Lower leg skin (tissue), 4 donors: ENCODE results near the gene DUSP2. TPM values are rescaled to one million over a fixed set of nuclear protein-coding genes. Genes with fewer than 3 reads are reported as not detected.

ENCODE experiments used
- DNase-seq, 2 donors: peaks; one replicate each; pipeline ENCODE4 v3.0.0-alpha.2; 2019; ENCODE audit warnings: low spot score in 2 of 2
- H3K4me3 ChIP-seq: fragments of 200-600 bp; sonication (generic); 2 replicates; pipeline ENCODE4 v1.5.1; 2017; ENCODE audit warnings: mild to moderate bottlenecking, low read depth; ENCODE audit not compliant: poor library complexity, severe bottlenecking
- POLR2A ChIP-seq, 2 donors: fragments of 450-650 bp; IDR thresholded peaks; one replicate each; pipeline ENCODE4 v1.6.1; 2016 to 2017; ENCODE audit warnings: antibody characterized with exemption in 2 of 2, mild to moderate bottlenecking in 1 of 2, moderate library complexity in 1 of 2
- WGBS, 2 donors: methylation state at CpG; one replicate each; pipeline ENCODE4 v1.1.5; 2018; 5-methylcytosine and 5-hydroxymethylcytosine counted together
- intact Hi-C: fragments of 100-400 bp; cut with DNase I; formaldehyde crosslinking; loops from one replicate; pipeline ENCODE4 v1.15.0; 2023; ENCODE audit warnings: low total_unique reads
- total RNA-seq, 4 donors: library from RNA; depleted of rRNA; stranded (reverse); fragments of >200 nt; gene quantifications; one replicate each; pipeline ENCODE4 v1.1.0, GENCODE V29; 2016
- TF ChIP-seq, protein P1 (sequence below), 3 donors: fragments of 450-650 bp; IDR thresholded peaks; one replicate each; pipeline ENCODE4 v1.5.1; 2016; ENCODE audit warnings: antibody characterized with exemption in 3 of 3, mild to moderate bottlenecking in 3 of 3, moderate library complexity in 2 of 3

The DUSP2 gene
- total RNA-seq, 4 donors from 2014 or later, result 39.3 to 57.0 (median 48.8) TPM

DNA sequence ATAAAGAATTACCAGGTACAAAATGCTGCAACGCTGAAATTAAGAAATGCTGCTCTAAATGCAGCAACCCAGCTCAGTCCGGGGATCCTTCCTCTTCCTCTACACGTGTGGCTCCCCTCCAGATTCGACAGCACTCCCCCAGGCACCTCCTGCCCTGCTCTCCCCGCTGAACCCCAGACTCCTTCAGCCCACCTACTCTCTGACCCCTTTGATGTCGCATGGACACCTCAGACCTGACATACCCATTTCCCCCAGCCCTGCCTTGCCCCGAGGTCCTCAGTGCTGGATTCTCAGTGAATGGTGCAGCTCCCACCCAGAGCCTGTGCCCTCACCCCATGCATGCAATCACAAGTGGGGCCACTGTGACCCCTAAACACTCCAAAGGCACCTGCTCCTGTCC is 24.2 kb downstream of the DUSP2 start:
- no peak for DNase-seq
- TF ChIP-seq, protein P1, sequence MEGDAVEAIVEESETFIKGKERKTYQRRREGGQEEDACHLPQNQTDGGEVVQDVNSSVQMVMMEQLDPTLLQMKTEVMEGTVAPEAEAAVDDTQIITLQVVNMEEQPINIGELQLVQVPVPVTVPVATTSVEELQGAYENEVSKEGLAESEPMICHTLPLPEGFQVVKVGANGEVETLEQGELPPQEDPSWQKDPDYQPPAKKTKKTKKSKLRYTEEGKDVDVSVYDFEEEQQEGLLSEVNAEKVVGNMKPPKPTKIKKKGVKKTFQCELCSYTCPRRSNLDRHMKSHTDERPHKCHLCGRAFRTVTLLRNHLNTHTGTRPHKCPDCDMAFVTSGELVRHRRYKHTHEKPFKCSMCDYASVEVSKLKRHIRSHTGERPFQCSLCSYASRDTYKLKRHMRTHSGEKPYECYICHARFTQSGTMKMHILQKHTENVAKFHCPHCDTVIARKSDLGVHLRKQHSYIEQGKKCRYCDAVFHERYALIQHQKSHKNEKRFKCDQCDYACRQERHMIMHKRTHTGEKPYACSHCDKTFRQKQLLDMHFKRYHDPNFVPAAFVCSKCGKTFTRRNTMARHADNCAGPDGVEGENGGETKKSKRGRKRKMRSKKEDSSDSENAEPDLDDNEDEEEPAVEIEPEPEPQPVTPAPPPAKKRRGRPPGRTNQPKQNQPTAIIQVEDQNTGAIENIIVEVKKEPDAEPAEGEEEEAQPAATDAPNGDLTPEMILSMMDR (IDR thresholded peaks at IDR 0.05), result no peak
- TF ChIP-seq POLR2A (IDR thresholded peaks at IDR 0.05), result no peak
- no peak overlapping the region for H3K4me3 ChIP-seq
- 61 to 69% methylated on average over 7 of the region's 7 CpGs for WGBS, 2 donors
- intact Hi-C loops, result no loop called here

DNA sequence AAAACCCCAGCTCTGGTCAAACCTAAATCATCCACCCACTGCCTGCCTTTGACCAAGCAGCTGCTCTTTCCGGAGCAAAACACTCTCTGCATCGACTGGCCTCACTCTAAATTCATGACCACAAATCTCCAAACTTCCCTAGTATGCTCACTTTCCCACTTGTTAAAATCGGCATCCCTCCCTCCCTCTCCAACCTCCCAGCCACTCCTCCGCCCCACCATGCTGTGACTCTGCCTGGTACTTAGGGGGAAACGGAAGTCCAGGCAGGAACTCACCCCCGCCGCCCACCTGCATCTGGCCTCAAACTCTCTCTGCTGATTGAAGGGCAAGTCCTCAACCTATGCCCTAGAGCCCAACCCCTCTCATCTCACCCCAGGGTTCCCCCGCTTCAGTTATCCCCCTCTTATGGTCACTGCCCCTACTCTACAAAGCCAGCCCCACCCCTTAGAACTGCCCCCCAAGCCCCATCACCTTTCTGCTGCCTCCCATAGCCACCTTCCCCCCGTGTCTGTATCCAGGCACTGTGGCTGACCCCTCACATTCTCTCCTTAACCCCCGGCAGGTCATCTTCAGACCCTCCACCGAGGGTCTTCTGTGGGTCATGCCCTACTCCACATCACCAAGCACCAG is 25.0 kb downstream of the DUSP2 start:
- WGBS, 2 donors, result 51 to 55% methylated on average over 11 of the region's 11 CpGs
- intact Hi-C loops, result no loop called here
- no peak overlapping the region for H3K4me3 ChIP-seq
- DNase-seq, result no peak
- TF ChIP-seq POLR2A (IDR thresholded peaks at IDR 0.05), result no peak
- TF ChIP-seq, protein P1 (IDR thresholded peaks at IDR 0.05), result no peak

DNA sequence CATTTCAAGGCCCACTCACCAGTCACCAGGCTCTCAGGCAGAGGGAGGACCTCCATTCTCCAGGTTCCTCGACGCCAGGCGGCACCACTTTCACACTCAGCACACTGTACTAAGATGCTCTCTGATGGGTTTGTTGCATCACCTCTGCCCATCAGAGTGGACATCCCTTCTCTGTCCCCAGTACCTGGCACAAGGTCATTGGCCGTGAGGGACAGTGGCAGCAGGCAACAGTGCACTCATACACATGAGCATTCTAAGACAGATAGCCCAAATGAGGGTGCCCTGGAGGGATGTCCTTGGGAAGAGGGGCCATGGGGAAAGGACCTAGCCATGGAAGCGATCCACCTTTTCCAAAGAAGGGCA is 25.9 kb downstream of the DUSP2 start:
- 94 to 96% methylated on average over 5 of the region's 5 CpGs for WGBS, 2 donors
- no peak overlapping the region for H3K4me3 ChIP-seq
- intact Hi-C loops, result no loop called here
- no peak for DNase-seq
- TF ChIP-seq POLR2A (IDR thresholded peaks at IDR 0.05), result no peak
- TF ChIP-seq, protein P1 (IDR thresholded peaks at IDR 0.05), result no peak

DNA sequence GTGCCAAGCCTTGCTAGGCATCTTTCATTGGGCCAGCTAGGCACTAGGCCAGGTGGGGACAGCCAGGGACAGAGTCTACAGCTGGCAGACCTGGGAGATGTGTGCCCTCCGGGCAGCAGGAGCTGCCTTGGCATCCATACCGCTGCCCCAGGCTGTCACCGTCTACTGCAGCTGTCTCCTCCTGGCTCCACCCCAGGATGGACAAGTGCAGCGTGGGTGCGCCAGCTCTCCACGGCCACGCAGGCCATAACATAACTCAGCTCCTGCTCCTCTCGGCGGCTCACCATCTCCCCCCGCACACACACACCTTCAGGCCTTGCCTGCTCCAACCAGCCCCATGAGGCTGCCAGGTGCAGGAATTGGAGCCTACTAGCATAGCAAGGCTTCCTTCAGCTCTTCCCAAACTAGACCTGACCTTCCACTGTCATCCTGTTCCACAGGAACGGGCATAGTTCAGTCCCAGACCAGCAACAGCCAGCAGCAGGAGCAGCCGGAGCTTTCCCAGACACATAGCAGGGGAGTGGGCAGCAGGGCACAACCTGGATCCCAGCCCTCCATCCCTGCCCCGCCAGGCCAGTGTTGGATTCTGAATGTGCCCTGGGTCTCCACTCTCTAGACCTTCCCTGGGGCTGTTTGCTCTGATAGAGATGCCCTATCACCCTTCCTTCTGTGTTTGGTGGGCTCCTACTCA is 26.4 kb downstream of the DUSP2 start:
- no peak for DNase-seq
- 49 to 64% methylated on average over 12 to 13 of the region's 13 CpGs for WGBS, 2 donors
- H3K4me3 ChIP-seq, result no peak overlapping the region
- intact Hi-C loops, result no loop called here
- TF ChIP-seq, protein P1 (IDR thresholded peaks at IDR 0.05), result no peak
- no peak for TF ChIP-seq POLR2A (IDR thresholded peaks at IDR 0.05)

DNA sequence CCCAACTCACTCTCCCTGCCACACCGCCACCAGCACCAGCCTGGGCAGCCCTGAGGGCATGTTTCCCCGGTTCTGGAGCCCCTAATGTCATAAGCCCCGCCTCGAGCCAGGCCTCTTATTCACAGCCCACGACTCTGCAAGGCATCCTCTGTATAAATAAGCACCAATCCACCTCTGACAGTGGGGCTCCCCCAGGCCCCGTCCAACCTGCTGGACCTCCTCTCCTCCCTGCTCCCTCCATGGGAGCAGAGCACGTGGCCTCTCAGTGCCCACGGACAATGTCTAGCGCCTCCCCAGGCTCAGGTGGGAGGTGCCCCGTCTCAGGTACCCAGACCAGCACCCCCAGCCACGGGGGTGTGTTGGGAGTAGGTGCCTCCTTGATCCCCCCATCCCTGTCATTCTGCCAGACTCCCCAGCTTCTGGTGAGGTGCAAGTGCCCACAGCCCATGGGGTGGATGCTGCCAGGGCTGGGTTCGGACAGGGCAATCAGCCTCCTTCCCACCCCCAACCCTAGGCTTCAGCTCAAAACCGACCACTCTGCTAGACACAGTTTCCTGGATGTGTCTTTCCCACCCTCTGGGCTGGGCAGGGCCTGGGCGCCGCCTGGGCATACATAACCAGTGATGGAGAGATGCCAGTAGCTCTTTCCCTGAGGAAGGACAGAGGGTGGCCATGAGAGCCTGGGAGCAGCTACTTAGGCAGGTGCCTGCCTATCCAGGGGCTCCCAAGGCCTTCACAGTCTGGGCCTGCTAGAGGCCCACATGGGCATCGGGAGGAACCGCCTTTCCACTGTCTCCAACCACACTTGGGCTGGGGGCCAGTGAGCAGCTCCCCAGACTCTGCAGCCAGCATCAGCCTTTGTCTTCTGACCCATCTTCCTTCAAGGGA is 27.3 kb downstream of the DUSP2 start:
- 30 to 37% methylated on average over 13 to 14 of the region's 17 CpGs for WGBS, 2 donors
- TF ChIP-seq, protein P1 (IDR thresholded peaks at IDR 0.05), result no peak
- no peak for TF ChIP-seq POLR2A (IDR thresholded peaks at IDR 0.05)
- H3K4me3 ChIP-seq, result no peak overlapping the region
- no peak for DNase-seq
- intact Hi-C loops, result no loop called here
